ENCODE measurements around the gene HIBCH. TPM values are rescaled to one million over a fixed set of nuclear protein-coding genes. Genes with fewer than 3 reads are reported as not detected.
A peak's percentile ranks its signal among the peaks of the same experiment; 100 is the strongest.

Gene HIBCH
- total and polyA plus RNA-seq, 2 of the 13 experiments (the other 11 are each of a cell fraction or from before 2014, with no cell fraction given), result 18.8 to 49.5 TPM

GRCh38 chr2:190179754-190180312 lies 139.8 kb downstream of the HIBCH start (continued):
- TF ChIP-seq MXD4 (CRISPR knock-in tag; IDR thresholded peaks at IDR 0.05) (peak; percentile 16; the same call in 1 of the 2 replicates), REPIN1 (CRISPR knock-in tag; IDR thresholded peaks at IDR 0.05; ENCODE audit: borderline replicate concordance, low read depth) (0 out of 2 replicates have a peak, but pooled peaks have one; percentile 55), CBX5 (CRISPR knock-in tag; IDR thresholded peaks at IDR 0.05; ENCODE audit: borderline replicate concordance) (no peak; the same call in 1 of the 2 replicates), ZSCAN29 (CRISPR knock-in tag; conservative IDR thresholded peaks at IDR 0.05) (0 out of 2 replicates have a peak, but pooled peaks have one; percentile 35), FLYWCH1 (CRISPR knock-in tag; IDR thresholded peaks at IDR 0.05) (no peak; the same call in 1 of the 2 replicates), MTF2 (CRISPR knock-in tag; IDR thresholded peaks at IDR 0.05; ENCODE audit: borderline replicate concordance) (peak; percentile 98)

- Histone ChIP-seq H3K9me3 (ENCODE audit: low read length) (no peaks in the 10 kb centered on the region), H3K79me2 (ENCODE audit: insufficient read depth, low read length) (no peaks in the 10 kb centered on the region), H3K27ac (ENCODE audit: extremely low read length, insufficient read depth, low read length) (no peak overlapping the region), H3K36me3 (replicated peaks in 1 of 2; ENCODE audit: control insufficient read depth in 1 of 2, insufficient read depth in 2 of 2, low read length in 2 of 2) (no peaks in the 10 kb centered on the region), H3K4me2 (ENCODE audit: low read depth, low read length) (no peak overlapping the region), H2AFZ (ENCODE audit: low read length) (no peak overlapping the region), H3K4me1 (ENCODE audit: insufficient read depth, low read length) (peaks cover 23% of the 10 kb centered on the region), H3K27me3 (ENCODE audit: control insufficient read depth in 1 of 2, insufficient read depth in 2 of 2, low read length in 2 of 2) (no peaks in the 10 kb centered on the region; a peak in 1 of 5 replicates), H3K4me3 (replicated peaks in 1 of 3; ENCODE audit: insufficient read depth in 1 of 3, low read depth in 2 of 3, low read length in 3 of 3) (no peak overlapping the region), H3K9ac (ENCODE audit: insufficient read depth, low read depth, low read length) (no peak overlapping the region), H4K20me1 (ENCODE audit: insufficient read depth, low read length) (no peaks in the 10 kb centered on the region)
- intact Hi-C loops (cut with micrococcal nuclease; ENCODE audit: unreplicated experiment) (no loop called here), in situ Hi-C loops (cut with HindIII; ENCODE audit: extremely low pct_ligation_motif_present, low pct_unique_long_range_greater_than_20kb) (no loop called here)
- 91% methylated on average over 9 of the region's 11 CpGs for WGBS (ENCODE audit: low lambda C conversion rate)
- DNase-seq (ENCODE audit: low spot score) (no peak), ATAC-seq (no peak), FAIRE-seq (no peak)
- POLR2A ChIA-PET, result no interaction called here
- CTCF ChIA-PET (ENCODE audit: low intra/inter-chr PET ratio, low total read pairs), result interaction anchor here (2.5 kb wide), 1 partner anchor 89 kb away, joined by 20 read pairs; no protein-coding TSS in a partner anchor
- peak; percentile 5; the same call in 1 of the 2 replicates for TF ChIP-seq CTCF (CRISPR knock-in tag; IDR thresholded peaks at IDR 0.05)
- no peak for TF ChIP-seq MTA1 (CRISPR knock-in tag; IDR thresholded peaks at IDR 0.05; ENCODE audit: borderline replicate concordance)
- TF ChIP-seq ZSCAN31 (CRISPR knock-in tag; IDR thresholded peaks at IDR 0.05; ENCODE audit: low read depth), result no peak
- no peak for TF ChIP-seq GLI4 (CRISPR knock-in tag; IDR thresholded peaks at IDR 0.05; ENCODE audit: borderline replicate concordance)
- TF ChIP-seq, protein P1, sequence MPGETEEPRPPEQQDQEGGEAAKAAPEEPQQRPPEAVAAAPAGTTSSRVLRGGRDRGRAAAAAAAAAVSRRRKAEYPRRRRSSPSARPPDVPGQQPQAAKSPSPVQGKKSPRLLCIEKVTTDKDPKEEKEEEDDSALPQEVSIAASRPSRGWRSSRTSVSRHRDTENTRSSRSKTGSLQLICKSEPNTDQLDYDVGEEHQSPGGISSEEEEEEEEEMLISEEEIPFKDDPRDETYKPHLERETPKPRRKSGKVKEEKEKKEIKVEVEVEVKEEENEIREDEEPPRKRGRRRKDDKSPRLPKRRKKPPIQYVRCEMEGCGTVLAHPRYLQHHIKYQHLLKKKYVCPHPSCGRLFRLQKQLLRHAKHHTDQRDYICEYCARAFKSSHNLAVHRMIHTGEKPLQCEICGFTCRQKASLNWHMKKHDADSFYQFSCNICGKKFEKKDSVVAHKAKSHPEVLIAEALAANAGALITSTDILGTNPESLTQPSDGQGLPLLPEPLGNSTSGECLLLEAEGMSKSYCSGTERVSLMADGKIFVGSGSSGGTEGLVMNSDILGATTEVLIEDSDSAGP (CRISPR knock-in tag; IDR thresholded peaks at IDR 0.05; ENCODE audit: borderline replicate concordance), result peak; percentile 48; the same call in 1 of the 2 replicates
- TF ChIP-seq ZNF687 (CRISPR knock-in tag; IDR thresholded peaks at IDR 0.05), result peak; percentile 19; the same call in 1 of the 2 replicates
- no TSS peak for BruUV-seq (replicated peaks)
Observed at GRCh38 chr2:190178066-190178722, 141.4 kb downstream of the HIBCH start.
